ENCODE data around the gene YY1AP1.
"Not testable (repeated sequence)": the region's sequence is repeated elsewhere in the genome, so short reads cannot be mapped to it uniquely, and the experiment has no call there.

The YY1AP1 gene

GRCh38 chr1:155645648-155646047 is 42.9 kb downstream of the YY1AP1 start:
- no peaks in the 10 kb centered on the region for H3F3A ChIP-seq (ENCODE audit: control insufficient read depth, insufficient read depth)
- no peak overlapping the region for H3K27ac ChIP-seq (ENCODE audit: low read depth, low read length)
- peaks cover 15% of the 10 kb centered on the region for H3K4me1 ChIP-seq (ENCODE audit: control insufficient read depth, low read length)
- H3K27me3 ChIP-seq (ENCODE audit: control insufficient read depth, low read length), result no peaks in the 10 kb centered on the region
- no peak overlapping the region for H3K4me3 ChIP-seq (ENCODE audit: low read length)
- no peak overlapping the region; the same call in 1 of the 2 replicates for H3K4me2 ChIP-seq (ENCODE audit: low read length)
- no peaks in the 10 kb centered on the region for H3K79me2 ChIP-seq (ENCODE audit: control insufficient read depth, low read length)
- TF ChIP-seq EZH2phosphoT487 (IDR thresholded peaks at IDR 0.05; ENCODE audit: borderline replicate concordance, low read length), result no peak
- TF ChIP-seq, protein P1, sequence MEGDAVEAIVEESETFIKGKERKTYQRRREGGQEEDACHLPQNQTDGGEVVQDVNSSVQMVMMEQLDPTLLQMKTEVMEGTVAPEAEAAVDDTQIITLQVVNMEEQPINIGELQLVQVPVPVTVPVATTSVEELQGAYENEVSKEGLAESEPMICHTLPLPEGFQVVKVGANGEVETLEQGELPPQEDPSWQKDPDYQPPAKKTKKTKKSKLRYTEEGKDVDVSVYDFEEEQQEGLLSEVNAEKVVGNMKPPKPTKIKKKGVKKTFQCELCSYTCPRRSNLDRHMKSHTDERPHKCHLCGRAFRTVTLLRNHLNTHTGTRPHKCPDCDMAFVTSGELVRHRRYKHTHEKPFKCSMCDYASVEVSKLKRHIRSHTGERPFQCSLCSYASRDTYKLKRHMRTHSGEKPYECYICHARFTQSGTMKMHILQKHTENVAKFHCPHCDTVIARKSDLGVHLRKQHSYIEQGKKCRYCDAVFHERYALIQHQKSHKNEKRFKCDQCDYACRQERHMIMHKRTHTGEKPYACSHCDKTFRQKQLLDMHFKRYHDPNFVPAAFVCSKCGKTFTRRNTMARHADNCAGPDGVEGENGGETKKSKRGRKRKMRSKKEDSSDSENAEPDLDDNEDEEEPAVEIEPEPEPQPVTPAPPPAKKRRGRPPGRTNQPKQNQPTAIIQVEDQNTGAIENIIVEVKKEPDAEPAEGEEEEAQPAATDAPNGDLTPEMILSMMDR (IDR thresholded peaks at IDR 0.05; ENCODE audit: low read depth, low read length, poor library complexity, severe bottlenecking), result no peak
- H3K36me3 ChIP-seq (ENCODE audit: control insufficient read depth, low read length), result no peaks in the 10 kb centered on the region
- H3K9me3 ChIP-seq (ENCODE audit: control insufficient read depth, insufficient read depth, low read length), result peaks cover 30% of the 10 kb centered on the region
- H3K9me2 ChIP-seq (replicated peaks; ENCODE audit: control insufficient read depth, low read length), result no peaks in the 10 kb centered on the region
- H4K20me1 ChIP-seq (ENCODE audit: control insufficient read depth, insufficient read depth, low read depth, low read length), result no peaks in the 10 kb centered on the region

DNA sequence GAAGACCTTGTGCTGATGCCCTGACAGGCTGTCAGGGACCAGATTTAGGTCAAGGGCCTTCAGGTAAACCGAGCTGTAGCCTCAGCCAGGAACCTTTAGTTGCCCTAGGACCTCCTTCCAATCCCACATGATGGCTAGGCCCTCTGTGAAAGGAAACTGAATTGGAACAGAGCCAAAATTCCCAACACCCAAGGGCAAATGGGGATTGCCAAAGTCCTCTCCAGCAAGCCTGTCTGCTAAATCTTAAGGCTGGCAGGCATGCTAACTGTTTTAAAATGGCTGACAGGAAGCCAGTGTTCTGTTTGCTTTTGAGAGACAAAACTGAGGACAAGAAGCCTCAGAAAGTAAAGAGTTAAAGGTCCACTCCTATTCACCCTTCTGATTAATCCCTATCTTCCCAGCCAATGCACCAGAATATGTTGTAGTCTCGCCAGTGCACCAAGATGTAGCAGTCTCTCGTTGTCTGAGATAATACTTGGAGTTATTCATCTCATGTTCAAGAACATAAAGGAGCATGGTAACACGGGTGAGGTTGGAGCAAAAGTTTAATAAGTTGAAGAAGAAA is 43.5 kb downstream of the YY1AP1 start:
- Histone ChIP-seq H3K36me3 (ENCODE audit: control insufficient read depth, low read length) (no peaks in the 10 kb centered on the region), H3K4me3 (ENCODE audit: low read length) (no peak overlapping the region), H3K27me3 (ENCODE audit: control insufficient read depth, low read length) (no peaks in the 10 kb centered on the region), H3K4me1 (ENCODE audit: control insufficient read depth, low read length) (peaks cover 15% of the 10 kb centered on the region), H3K79me2 (ENCODE audit: control insufficient read depth, low read length) (no peaks in the 10 kb centered on the region), H3F3A (ENCODE audit: control insufficient read depth, insufficient read depth) (no peaks in the 10 kb centered on the region), H4K20me1 (ENCODE audit: control insufficient read depth, insufficient read depth, low read depth, low read length) (no peaks in the 10 kb centered on the region), H3K27ac (ENCODE audit: low read depth, low read length) (no peak overlapping the region), H3K4me2 (ENCODE audit: low read length) (no peak overlapping the region), H3K9me2 (replicated peaks; ENCODE audit: control insufficient read depth, low read length) (no peaks in the 10 kb centered on the region), H3K9me3 (ENCODE audit: control insufficient read depth, insufficient read depth, low read length) (peaks cover 27% of the 10 kb centered on the region)
- no peak for TF ChIP-seq EZH2phosphoT487 (IDR thresholded peaks at IDR 0.05; ENCODE audit: borderline replicate concordance, low read length)
- TF ChIP-seq, protein P1 (IDR thresholded peaks at IDR 0.05; ENCODE audit: low read depth, low read length, poor library complexity, severe bottlenecking), result no peak

DNA sequence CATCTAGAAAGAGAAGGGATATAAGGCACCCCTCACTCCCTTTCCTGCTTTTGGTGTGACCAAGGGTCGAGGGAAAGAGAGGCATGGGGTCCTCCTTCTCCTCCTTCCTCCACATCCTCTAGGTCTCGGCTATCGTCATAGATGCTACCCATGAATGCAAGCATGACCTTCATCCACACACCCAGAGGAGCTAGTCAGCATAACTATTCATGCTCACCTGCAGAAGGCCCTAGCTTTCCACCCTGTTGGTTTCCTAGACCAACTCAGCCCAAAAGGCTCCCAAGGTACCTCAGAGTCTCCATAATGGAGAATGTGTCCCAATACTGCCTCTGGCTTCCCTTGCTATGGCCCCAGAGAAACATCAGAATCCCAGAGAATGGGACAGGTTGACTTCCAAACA is 45.3 kb downstream of the YY1AP1 start:
- H3K27me3 ChIP-seq (ENCODE audit: control insufficient read depth, low read length), result no peaks in the 10 kb centered on the region
- no peak overlapping the region for H3K4me3 ChIP-seq (ENCODE audit: low read length)
- H3K79me2 ChIP-seq (ENCODE audit: control insufficient read depth, low read length), result no peaks in the 10 kb centered on the region
- no peaks in the 10 kb centered on the region for H3K9me2 ChIP-seq (replicated peaks; ENCODE audit: control insufficient read depth, low read length)
- peaks cover 27% of the 10 kb centered on the region for H3K9me3 ChIP-seq (ENCODE audit: control insufficient read depth, insufficient read depth, low read length)
- no peaks in the 10 kb centered on the region for H4K20me1 ChIP-seq (ENCODE audit: control insufficient read depth, insufficient read depth, low read depth, low read length)
- H3K27ac ChIP-seq (ENCODE audit: low read depth, low read length), result no peak overlapping the region
- H3K4me2 ChIP-seq (ENCODE audit: low read length), result no peak overlapping the region
- no peaks in the 10 kb centered on the region for H3K36me3 ChIP-seq (ENCODE audit: control insufficient read depth, low read length)
- TF ChIP-seq EZH2phosphoT487 (IDR thresholded peaks at IDR 0.05; ENCODE audit: borderline replicate concordance, low read length), result no peak
- TF ChIP-seq, protein P1 (IDR thresholded peaks at IDR 0.05; ENCODE audit: low read depth, low read length, poor library complexity, severe bottlenecking), result no peak
- H3F3A ChIP-seq (ENCODE audit: control insufficient read depth, insufficient read depth), result no peaks in the 10 kb centered on the region
- peaks cover 15% of the 10 kb centered on the region for H3K4me1 ChIP-seq (ENCODE audit: control insufficient read depth, low read length)

DNA sequence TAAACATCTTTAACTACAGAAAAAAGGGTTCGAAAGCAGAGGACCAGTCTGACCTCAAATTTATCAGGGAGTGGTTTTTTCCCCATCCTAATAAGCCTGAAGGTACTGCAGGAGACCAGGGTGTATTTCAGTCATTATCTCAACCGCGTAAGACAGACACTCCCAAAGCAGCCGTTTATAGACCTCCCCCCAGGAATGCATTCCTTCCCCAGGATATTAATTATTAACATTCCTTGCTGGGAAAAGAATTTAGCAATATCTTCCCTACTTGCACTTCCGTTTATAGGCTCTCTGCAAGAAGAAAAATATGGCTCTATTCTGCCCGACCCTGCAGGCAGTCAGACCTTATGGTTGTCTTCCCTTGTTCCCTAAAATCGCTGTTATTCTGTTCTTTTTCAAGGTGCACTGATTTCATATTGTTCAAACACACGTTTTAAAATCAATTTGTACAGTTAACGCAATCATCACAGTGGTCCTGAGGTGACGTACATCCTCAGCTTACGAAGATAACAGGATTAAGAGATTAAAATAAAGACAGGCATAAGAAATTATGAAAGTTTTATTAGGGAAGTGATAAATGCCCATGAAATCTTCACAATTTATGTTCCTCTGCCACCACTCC is 45.9 kb downstream of the YY1AP1 start:
- H3K36me3 ChIP-seq (ENCODE audit: control insufficient read depth, low read length); H4K20me1 ChIP-seq (ENCODE audit: control insufficient read depth, insufficient read depth, low read depth, low read length); H3K4me3 ChIP-seq (ENCODE audit: low read length); H3K79me2 ChIP-seq (ENCODE audit: control insufficient read depth, low read length); H3K4me2 ChIP-seq (ENCODE audit: low read length); H3K9me2 ChIP-seq (replicated peaks; ENCODE audit: control insufficient read depth, low read length); H3K27ac ChIP-seq (ENCODE audit: low read depth, low read length); H3F3A ChIP-seq (ENCODE audit: control insufficient read depth, insufficient read depth); H3K27me3 ChIP-seq (ENCODE audit: control insufficient read depth, low read length): not testable (repeated sequence)
- H3K4me1 ChIP-seq (ENCODE audit: control insufficient read depth, low read length), result peaks cover 15% of the 10 kb centered on the region
- H3K9me3 ChIP-seq (ENCODE audit: control insufficient read depth, insufficient read depth, low read length), result peaks cover 27% of the 10 kb centered on the region

All from DOHH2 (cell line).